Lower lobe of right lung (tissue), 2 donors: ENCODE results near the gene AMT. TPM values are rescaled to one million over a fixed set of nuclear protein-coding genes. Genes with fewer than 3 reads are reported as not detected.
A peak's percentile ranks its signal among the peaks of the same experiment; 100 is the strongest.
"Not testable (repeated sequence)": the region's sequence is repeated elsewhere in the genome, so short reads cannot be mapped to it uniquely, and the experiment has no call there.

ENCODE experiments used
- ATAC-seq, 2 donors: fragments of 200-7000 bp; cut with Tn5 transposase; one replicate each; pipeline ENCODE4 v1.9.1; 2020 to 2022; ENCODE audit warnings: mild to moderate bottlenecking in 2 of 2, moderate library complexity in 2 of 2
- DNase-seq: peaks from one replicate; pipeline ENCODE4 v3.0.0-alpha.2; 2020
- H3K27ac ChIP-seq: fragments of 200-600 bp; one replicate; pipeline ENCODE4 v1.8.0; 2022
- H3K27me3 ChIP-seq: fragments of 200-600 bp; one replicate; pipeline ENCODE4 v1.8.0; 2022; ENCODE audit warnings: low read depth
- H3K36me3 ChIP-seq: fragments of 200-600 bp; one replicate; pipeline ENCODE4 v1.8.0; 2022; ENCODE audit warnings: mild to moderate bottlenecking
- H3K4me1 ChIP-seq: fragments of 200-600 bp; one replicate; pipeline ENCODE4 v1.8.0; 2022
- H3K4me3 ChIP-seq: fragments of 200-600 bp; one replicate; pipeline ENCODE4 v1.8.0; 2022; ENCODE audit warnings: mild to moderate bottlenecking
- H3K9me3 ChIP-seq: fragments of 200-600 bp; one replicate; pipeline ENCODE4 v1.8.0; 2022
- CTCF ChIP-seq: fragments of 200-600 bp; IDR thresholded peaks from one replicate; pipeline ENCODE4 v1.8.0; 2022; ENCODE audit warnings: antibody characterized with exemption, mild to moderate bottlenecking
- intact Hi-C: fragments of 100-400 bp; cut with DNase I; formaldehyde crosslinking; loops from one replicate; pipeline ENCODE4 v1.11.0; 2022
- total RNA-seq: library from RNA; stranded (reverse); fragmentation: NEBNext Ultra II Directional; extraction: Animal tissue kit (Norgen Biotek cat#: 25700); gene quantifications from one replicate; pipeline ENCODE4 v1.2.1, GENCODE V29; 2021
- donor health status: DM: no; HTN: yes; CAD: no; lungs with severe emphysema.

AMT gene
- total RNA-seq, 1 donor from 2014 or later: 8.4 TPM

GRCh38 chr3:49406571-49407565 lies 15.4 kb downstream of the AMT start:
- peaks cover 82% of the 10 kb centered on the region for H3K4me1 ChIP-seq
- TF ChIP-seq CTCF: no peak
- DNase-seq (peak; percentile 32), ATAC-seq (no peak)
- H3K4me3 ChIP-seq: peak overlapping the region; percentile 9
- peaks cover 11% of the 10 kb centered on the region for H3K36me3 ChIP-seq
- peak overlapping the region; percentile 44 for H3K27ac ChIP-seq
- no peaks in the 10 kb centered on the region for H3K9me3 ChIP-seq
- no peaks in the 10 kb centered on the region for H3K27me3 ChIP-seq
- intact Hi-C loops: no loop called here

GRCh38 chr3:49405570-49405969 lies 16.7 kb downstream of the AMT start:
- peak in 1 of 2 donors; percentile 19 for ATAC-seq
- H3K4me3 ChIP-seq, H3K27me3 ChIP-seq, intact Hi-C loops, H3K9me3 ChIP-seq: not testable (repeated sequence)
- H3K27ac ChIP-seq: peak overlapping the region; percentile 63
- peaks cover 19% of the 10 kb centered on the region for H3K36me3 ChIP-seq
- peaks cover 94% of the 10 kb centered on the region for H3K4me1 ChIP-seq
- DNase-seq: peak; percentile 44

DNA sequence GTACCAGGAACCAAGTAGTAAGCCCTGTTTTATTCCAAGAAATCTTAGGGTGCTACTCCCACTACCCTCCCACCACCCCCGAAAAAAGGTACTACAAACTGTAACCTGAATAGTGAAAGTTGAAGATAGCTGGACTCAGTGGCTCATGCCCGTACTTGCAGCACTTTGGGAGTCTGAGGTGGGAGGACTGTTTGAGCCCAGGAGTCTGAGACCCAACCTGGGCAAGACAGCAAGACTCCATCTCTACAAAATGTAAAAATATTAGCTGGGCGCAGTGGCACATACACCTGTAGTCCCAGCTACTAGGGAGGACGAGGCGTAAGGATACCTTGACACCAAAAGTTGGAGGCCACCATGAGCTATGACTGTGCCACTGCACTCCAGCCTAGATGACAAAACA lies 18.4 kb downstream of the AMT start:
- intact Hi-C loops: no loop called here
- ATAC-seq (no peak), DNase-seq (peak; percentile 5)
- Histone ChIP-seq H3K36me3 (peaks cover 19% of the 10 kb centered on the region), H3K27me3 (no peaks in the 10 kb centered on the region), H3K9me3 (no peaks in the 10 kb centered on the region), H3K27ac (no peak overlapping the region), H3K4me3 (no peak overlapping the region), H3K4me1 (peaks cover 92% of the 10 kb centered on the region)
- TF ChIP-seq CTCF: no peak

DNA sequence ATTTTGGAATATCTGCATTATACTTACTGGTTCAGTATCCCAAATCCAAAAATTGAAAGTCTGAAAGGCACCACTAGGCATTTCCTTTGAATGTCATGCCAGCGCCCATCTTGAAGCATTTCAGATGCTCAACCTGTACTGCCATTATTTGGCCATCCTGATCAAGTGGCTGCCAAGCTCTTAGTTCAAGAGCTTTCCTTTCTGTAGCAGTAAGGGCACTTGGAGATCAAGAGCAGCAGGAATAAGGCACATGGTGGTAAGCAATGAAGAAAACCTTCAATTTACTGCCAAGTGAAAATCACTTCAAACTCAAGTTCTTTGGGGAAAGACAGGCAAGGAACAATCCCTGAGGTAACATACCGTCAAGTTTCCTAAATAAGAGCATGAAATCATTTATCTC lies 20.5 kb downstream of the AMT start:
- no peak for TF ChIP-seq CTCF
- intact Hi-C loops: no loop called here
- DNase-seq (peak; percentile 36), ATAC-seq (peak; percentile 76 to 91)
- Histone ChIP-seq H3K4me3 (no peak overlapping the region), H3K4me1 (peaks cover 88% of the 10 kb centered on the region), H3K36me3 (peaks cover 21% of the 10 kb centered on the region), H3K27ac (peak overlapping the region; percentile 48), H3K27me3 (no peaks in the 10 kb centered on the region), H3K9me3 (no peaks in the 10 kb centered on the region)

- intact Hi-C loops: no loop called here
- ATAC-seq (peak in 1 of 2 donors; percentile 45), DNase-seq (peak; percentile 22)
- Histone ChIP-seq H3K27ac (no peak overlapping the region), H3K36me3 (peaks cover 42% of the 10 kb centered on the region), H3K9me3 (no peaks in the 10 kb centered on the region), H3K27me3 (no peaks in the 10 kb centered on the region), H3K4me3 (no peak overlapping the region), H3K4me1 (peaks cover 65% of the 10 kb centered on the region)
- TF ChIP-seq CTCF: no peak
These were observed 22.8 kb downstream of the AMT start for GRCh38 chr3:49399461-49399860.

- ATAC-seq (no peak), DNase-seq (no peak)
- no peak overlapping the region for H3K27ac ChIP-seq
- H3K4me1 ChIP-seq: peaks cover 58% of the 10 kb centered on the region
- no peaks in the 10 kb centered on the region for H3K27me3 ChIP-seq
- intact Hi-C loops: no loop called here
- peaks cover 38% of the 10 kb centered on the region for H3K36me3 ChIP-seq
- TF ChIP-seq CTCF: no peak
- no peak overlapping the region for H3K4me3 ChIP-seq
- no peaks in the 10 kb centered on the region for H3K9me3 ChIP-seq
These were observed 24.8 kb downstream of the AMT start for GRCh38 chr3:49397470-49397869.

- not testable (repeated sequence) for ATAC-seq
- H3K4me1 ChIP-seq: peaks cover 44% of the 10 kb centered on the region
These were observed 31.0 kb downstream of the AMT start for GRCh38 chr3:49391310-49391709.

More at GRCh38 chr3:49391310-49391709, 31.0 kb downstream of the AMT start:
- H3K9me3 ChIP-seq, H3K4me3 ChIP-seq, H3K27me3 ChIP-seq, DNase-seq, intact Hi-C loops, H3K27ac ChIP-seq: not testable (repeated sequence)
- H3K36me3 ChIP-seq: peaks cover 31% of the 10 kb centered on the region
